Measurements from ENCODE around the gene POU6F2.
A peak's percentile ranks its signal among the peaks of the same experiment; 100 is the strongest.
"Not testable (repeated sequence)": the region's sequence is repeated elsewhere in the genome, so short reads cannot be mapped to it uniquely, and the experiment has no call there.

Gene POU6F2

DNA sequence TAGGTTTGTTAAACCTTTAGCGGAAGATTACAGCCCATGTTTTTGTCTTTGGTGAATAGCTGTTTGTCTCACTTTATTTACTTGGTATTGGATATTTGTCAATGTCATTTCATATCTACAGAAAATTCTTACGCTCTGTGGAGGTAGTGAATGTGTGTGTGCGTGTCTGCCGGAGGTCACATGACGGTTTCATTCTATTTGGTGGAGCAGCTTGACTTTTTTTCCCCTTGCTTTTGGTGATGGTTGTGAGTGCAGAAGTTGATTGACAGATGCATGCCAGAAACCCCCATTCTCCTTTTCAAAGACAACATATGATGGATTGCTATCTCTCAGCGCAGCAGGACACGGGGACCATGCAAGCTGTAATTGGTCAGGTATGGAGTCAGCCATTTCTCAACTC lies at the start of gene POU6F2:
POU6F2 (plus strand) TSS at position 225 of the 400 bp plus-strand sequence; CDS start at position 270, 45 bp downstream.
- no peak for TF ChIP-seq JUND (IDR thresholded peaks at IDR 0.05; ENCODE audit: low read depth)
- no peak for DNase-seq (ENCODE audit: low read depth in 1 of 2, low spot score in 1 of 2)
- in situ Hi-C loops (cut with HindIII; ENCODE audit: low pct_unique_long_range_greater_than_20kb, low sequenced_read_pairs): no loop called here

DNA sequence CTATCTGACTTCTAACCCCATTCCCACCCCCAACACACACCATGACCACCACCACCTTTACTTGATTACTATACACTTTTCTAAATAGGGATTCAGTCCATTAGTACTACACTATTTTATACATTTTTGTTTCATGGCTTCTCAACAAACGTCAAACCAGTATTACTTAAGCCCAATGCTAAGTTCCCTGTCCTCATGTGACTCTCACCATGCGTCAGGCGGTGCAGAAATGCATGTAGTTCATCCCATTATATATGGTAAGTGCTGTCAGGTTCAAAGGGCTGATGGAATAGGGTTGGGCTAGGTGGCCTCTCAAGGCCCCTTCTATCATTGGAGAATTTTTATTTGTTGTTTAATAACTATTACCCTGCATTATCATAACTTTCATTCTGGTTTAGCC lies 49.2 kb upstream of the POU6F2 start:
- no peak for TF ChIP-seq JUND (IDR thresholded peaks at IDR 0.05; ENCODE audit: low read depth)
- in situ Hi-C loops (cut with HindIII; ENCODE audit: low pct_unique_long_range_greater_than_20kb, low sequenced_read_pairs): no loop called here
- DNase-seq (ENCODE audit: low read depth in 1 of 2, low spot score in 1 of 2): no peak

- in situ Hi-C loops (cut with HindIII; ENCODE audit: low pct_unique_long_range_greater_than_20kb, low sequenced_read_pairs): no loop called here
- DNase-seq (ENCODE audit: low read depth in 1 of 2, low spot score in 1 of 2): no peak
- no peak for TF ChIP-seq JUND (IDR thresholded peaks at IDR 0.05; ENCODE audit: low read depth)
These were observed 48.1 kb upstream of the POU6F2 start for GRCh38 chr7:38929460-38930171.

DNA sequence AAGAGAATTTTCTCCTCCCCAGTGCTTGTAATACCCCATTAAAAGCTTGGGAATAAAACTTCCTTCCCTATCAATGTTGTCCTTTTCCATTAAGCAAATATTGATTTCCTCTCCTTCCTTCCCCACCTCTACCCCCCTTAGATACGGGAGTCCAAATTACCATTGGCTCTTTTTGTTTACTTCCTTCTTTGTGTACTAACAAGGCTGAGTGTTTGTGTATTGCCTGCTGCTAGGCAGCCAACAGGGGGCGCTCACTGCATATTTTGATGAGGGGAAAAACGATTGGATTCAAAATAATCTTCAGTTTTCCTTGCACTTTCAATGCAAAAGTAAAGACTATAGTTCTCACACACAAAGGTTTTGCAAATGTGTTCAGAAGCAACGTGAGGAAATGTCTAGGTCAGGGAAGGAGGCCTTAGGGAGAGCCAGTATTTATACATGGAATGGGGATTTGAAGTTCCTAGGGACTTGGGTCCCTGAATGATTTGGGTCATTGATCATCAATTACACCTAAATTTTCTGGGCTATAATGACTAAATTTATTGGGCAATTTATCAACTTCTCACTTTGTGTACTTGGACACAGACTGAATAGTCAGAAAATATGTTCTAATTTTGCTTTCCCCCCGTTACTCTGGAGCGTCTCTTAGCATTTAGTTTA lies 45.1 kb upstream of the POU6F2 start:
- in situ Hi-C loops (cut with HindIII; ENCODE audit: low pct_unique_long_range_greater_than_20kb, low sequenced_read_pairs): no loop called here

GRCh38 chr7:38934051-38934450 lies 43.7 kb upstream of the POU6F2 start:
- no peak for DNase-seq (ENCODE audit: low read depth in 1 of 2, low spot score in 1 of 2)
- TF ChIP-seq JUND (IDR thresholded peaks at IDR 0.05; ENCODE audit: low read depth): no peak
- in situ Hi-C loops (cut with HindIII; ENCODE audit: low pct_unique_long_range_greater_than_20kb, low sequenced_read_pairs): no loop called here

More for the DNA sequence above, 45.1 kb upstream of the POU6F2 start:
- no peak for TF ChIP-seq JUND (IDR thresholded peaks at IDR 0.05; ENCODE audit: low read depth)
- peak; percentile 30 to 84 for DNase-seq (ENCODE audit: low read depth in 1 of 2, low spot score in 1 of 2)

GRCh38 chr7:38934536-38934935 lies 43.2 kb upstream of the POU6F2 start:
- TF ChIP-seq JUND (IDR thresholded peaks at IDR 0.05; ENCODE audit: low read depth): no peak
- in situ Hi-C loops (cut with HindIII; ENCODE audit: low pct_unique_long_range_greater_than_20kb, low sequenced_read_pairs): no loop called here
- DNase-seq (ENCODE audit: low read depth in 1 of 2, low spot score in 1 of 2): no peak

- in situ Hi-C loops (cut with HindIII; ENCODE audit: low pct_unique_long_range_greater_than_20kb, low sequenced_read_pairs): no loop called here
- TF ChIP-seq JUND (IDR thresholded peaks at IDR 0.05; ENCODE audit: low read depth): no peak
- no peak for DNase-seq (ENCODE audit: low read depth in 1 of 2, low spot score in 1 of 2)
These were observed 41.1 kb upstream of the POU6F2 start for GRCh38 chr7:38936641-38937040.

- no peak for DNase-seq (ENCODE audit: low read depth in 1 of 2, low spot score in 1 of 2)
These were observed 39.7 kb upstream of the POU6F2 start for GRCh38 chr7:38938001-38938485.

GRCh38 chr7:38938589-38938988 lies 39.1 kb upstream of the POU6F2 start:
- DNase-seq (ENCODE audit: low read depth in 1 of 2, low spot score in 1 of 2): no peak
- TF ChIP-seq JUND (IDR thresholded peaks at IDR 0.05; ENCODE audit: low read depth): no peak
- in situ Hi-C loops (cut with HindIII; ENCODE audit: low pct_unique_long_range_greater_than_20kb, low sequenced_read_pairs): no loop called here

More at GRCh38 chr7:38938001-38938485, 39.7 kb upstream of the POU6F2 start:
- in situ Hi-C loops (cut with HindIII; ENCODE audit: low pct_unique_long_range_greater_than_20kb, low sequenced_read_pairs): no loop called here
- TF ChIP-seq JUND (IDR thresholded peaks at IDR 0.05; ENCODE audit: low read depth): no peak

- in situ Hi-C loops (cut with HindIII; ENCODE audit: low pct_unique_long_range_greater_than_20kb, low sequenced_read_pairs): no loop called here
- no peak for TF ChIP-seq JUND (IDR thresholded peaks at IDR 0.05; ENCODE audit: low read depth)
- no peak for DNase-seq (ENCODE audit: low read depth in 1 of 2, low spot score in 1 of 2)
These were observed 36.9 kb upstream of the POU6F2 start for GRCh38 chr7:38940774-38941173.

DNA sequence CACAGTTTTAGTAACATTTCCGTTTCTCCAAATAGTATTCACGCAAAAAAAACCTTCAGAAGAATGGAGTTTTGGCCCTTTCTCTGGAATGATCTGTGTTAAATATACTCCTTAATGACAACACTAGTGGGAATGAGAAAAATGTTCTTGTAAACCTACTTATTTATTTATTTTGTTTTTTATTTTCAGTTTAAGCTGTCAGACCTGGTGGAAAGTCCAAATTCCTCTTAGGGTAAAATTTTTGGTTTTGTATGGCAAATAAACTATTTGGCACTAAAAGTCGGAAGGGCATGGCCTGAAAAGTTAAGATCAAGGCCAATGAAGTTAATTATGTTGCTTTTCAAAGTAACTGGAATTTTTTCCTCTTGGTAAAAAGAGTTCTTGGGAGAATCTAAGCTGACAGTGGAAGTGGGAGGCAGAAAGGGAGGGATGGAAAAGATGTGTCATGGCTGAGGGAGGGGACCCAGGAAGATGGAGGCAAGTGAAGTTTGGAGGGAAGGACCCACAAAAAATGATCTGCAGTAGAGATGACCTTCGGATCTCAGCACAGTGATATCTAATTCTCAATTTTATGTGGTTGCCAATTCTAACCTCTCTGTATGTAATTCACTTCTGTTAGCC lies 35.2 kb upstream of the POU6F2 start:
- no peak for TF ChIP-seq JUND (IDR thresholded peaks at IDR 0.05; ENCODE audit: low read depth)
- in situ Hi-C loops (cut with HindIII; ENCODE audit: low pct_unique_long_range_greater_than_20kb, low sequenced_read_pairs): no loop called here
- DNase-seq (ENCODE audit: low read depth in 1 of 2, low spot score in 1 of 2): no peak

- in situ Hi-C loops (cut with HindIII; ENCODE audit: low pct_unique_long_range_greater_than_20kb, low sequenced_read_pairs); DNase-seq (ENCODE audit: low read depth in 1 of 2, low spot score in 1 of 2): not testable (repeated sequence)
These were observed 30.2 kb upstream of the POU6F2 start for GRCh38 chr7:38947541-38947940.

DNA sequence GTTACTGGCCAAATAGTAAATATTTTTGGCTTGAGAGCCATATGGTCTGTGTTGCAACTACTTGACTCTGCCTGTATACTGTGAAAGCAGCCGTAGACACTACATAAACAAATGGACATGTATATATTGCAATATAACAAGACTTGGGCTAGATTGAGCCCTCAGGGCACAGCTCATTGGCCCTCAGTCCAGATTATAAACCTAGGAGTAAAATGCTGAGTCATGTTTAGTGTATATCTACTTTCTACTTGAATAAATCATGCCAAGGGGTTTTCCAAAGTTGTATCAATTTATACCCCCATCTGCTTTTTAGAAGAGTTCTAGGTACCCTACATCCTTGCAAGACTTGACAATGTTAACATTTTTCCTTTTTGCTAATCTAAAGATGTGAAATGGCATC lies 27.4 kb upstream of the POU6F2 start:
- DNase-seq (ENCODE audit: low read depth in 1 of 2, low spot score in 1 of 2): peak in 1 of 2 experiments; percentile 50
- TF ChIP-seq JUND (IDR thresholded peaks at IDR 0.05; ENCODE audit: low read depth): no peak

More for the DNA sequence above, 27.4 kb upstream of the POU6F2 start:
- in situ Hi-C loops (cut with HindIII; ENCODE audit: low pct_unique_long_range_greater_than_20kb, low sequenced_read_pairs): no loop called here

Measured in T47D (cell line).